Effector memory CD8-positive, alpha-beta T cell (primary cell): ENCODE results near the gene ATP5ME.

Experiments used
- ATAC-seq: fragments of 150-1000 bp; cut with Tn5 transposase; replicated peaks from 2 replicates; pipeline ENCODE4 v1.10.0; 2021; ENCODE audit warnings: mild to moderate bottlenecking, moderate library complexity
- DNase-seq, 3 experiments: peaks; one replicate each; pipeline ENCODE4 v3.0.0; 2021
- H3K27ac Mint-ChIP-seq, 2 donors: one replicate each; pipeline ENCODE4 v1.8.0; 2022; ENCODE audit warnings: mild to moderate bottlenecking in 2 of 2, mixed read lengths in 2 of 2, moderate library complexity in 2 of 2
- H3K27me3 Mint-ChIP-seq, 2 donors: one replicate each; pipeline ENCODE4 v1.8.0; 2022; ENCODE audit warnings: mixed read lengths in 2 of 2
- H3K36me3 Mint-ChIP-seq: one replicate; pipeline ENCODE4 v1.8.0; 2022; ENCODE audit warnings: mild to moderate bottlenecking, moderate library complexity, mixed read lengths; ENCODE audit not compliant: insufficient read depth
- H3K4me1 Mint-ChIP-seq, 2 donors: one replicate each; pipeline ENCODE4 v1.8.0; 2022; ENCODE audit warnings: low read depth in 2 of 2, mixed read lengths in 2 of 2
- H3K4me3 Mint-ChIP-seq, 2 donors: one replicate each; pipeline ENCODE4 v1.8.0; 2022; ENCODE audit warnings: mild to moderate bottlenecking in 2 of 2, mixed read lengths in 2 of 2, moderate library complexity in 2 of 2
- H3K9me3 Mint-ChIP-seq, 2 donors: one replicate each; pipeline ENCODE4 v1.8.0; 2022; ENCODE audit warnings: mixed read lengths in 2 of 2

ATP5ME gene

DNA sequence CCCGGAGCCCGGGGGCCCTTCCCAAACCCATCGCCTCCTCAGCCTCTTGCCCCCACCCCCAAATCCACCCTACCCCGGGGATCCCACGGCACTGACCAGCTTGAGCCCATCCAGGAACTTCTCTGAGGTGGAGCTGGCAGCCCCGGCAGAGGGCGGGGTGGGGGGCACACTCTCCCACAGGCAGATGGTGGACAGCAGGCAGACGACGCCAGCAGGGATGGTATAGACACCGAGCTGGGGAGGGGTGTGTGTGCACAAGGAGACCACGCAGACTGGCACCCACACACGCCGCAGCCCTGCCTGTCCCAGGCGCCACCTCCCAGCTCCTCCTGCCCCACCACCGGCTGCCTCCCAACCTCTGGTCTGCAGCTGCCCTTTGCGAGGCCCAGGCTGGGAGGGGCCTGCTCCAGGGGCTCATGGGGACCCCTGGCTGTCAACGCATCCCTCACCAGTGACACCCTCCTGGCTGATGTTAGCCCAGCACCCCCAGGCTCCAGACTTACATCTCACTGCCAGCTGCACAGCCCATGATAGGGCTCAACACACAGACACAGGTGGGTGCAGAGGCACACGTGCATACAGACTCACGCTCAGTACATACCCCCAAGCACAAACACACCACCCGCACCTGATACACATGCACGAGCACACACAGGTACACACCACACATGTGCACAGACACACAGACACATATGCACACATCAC lies 10.7 kb upstream of the ATP5ME start:
- no peak overlapping the region for H3K4me3 Mint-ChIP-seq
- no peak for DNase-seq
- H3K4me1 Mint-ChIP-seq, result peaks cover 14 to 22% of the 10 kb centered on the region in 2 donors
- no peak for ATAC-seq
- no peaks in the 10 kb centered on the region for H3K9me3 Mint-ChIP-seq
- H3K36me3 Mint-ChIP-seq, result peaks cover 8% of the 10 kb centered on the region
- peaks cover 0 to 19% of the 10 kb centered on the region in 2 donors for H3K27me3 Mint-ChIP-seq
- H3K27ac Mint-ChIP-seq, result peak overlapping the region in 1 of 2 donors; percentile 55

DNA sequence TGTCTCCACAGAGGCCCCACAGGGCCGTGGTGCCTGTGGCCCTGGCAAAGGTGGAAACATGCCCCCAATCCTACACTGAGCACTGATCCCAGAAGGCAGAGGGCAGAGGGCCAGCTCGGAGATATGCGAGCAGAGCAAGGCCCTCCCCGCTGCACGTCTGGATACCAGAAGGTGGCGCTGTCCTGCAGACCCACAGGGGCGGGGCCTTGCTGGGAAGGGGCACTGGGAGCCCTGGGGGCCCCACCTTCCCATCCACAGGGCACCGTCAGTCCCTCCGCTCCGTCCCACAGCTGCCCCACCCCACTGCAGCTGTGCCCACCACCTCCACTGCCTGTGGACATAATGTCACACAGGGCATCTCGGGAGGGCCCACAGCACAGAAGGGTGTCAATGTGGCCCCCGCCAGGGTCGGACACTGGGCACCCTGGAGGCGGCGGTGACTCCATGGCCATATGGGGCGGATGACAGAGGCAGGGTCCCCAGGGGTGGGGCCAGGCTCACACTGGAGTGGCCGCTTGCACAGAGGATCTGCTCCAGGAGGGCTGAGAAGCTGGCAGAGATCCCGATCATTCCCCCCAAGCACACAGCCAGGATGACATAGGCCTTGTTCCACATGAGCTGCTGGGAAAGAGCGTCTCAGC lies 10.0 kb upstream of the ATP5ME start:
- H3K9me3 Mint-ChIP-seq, result no peaks in the 10 kb centered on the region
- H3K4me3 Mint-ChIP-seq, result no peak overlapping the region
- peaks cover 14 to 22% of the 10 kb centered on the region in 2 donors for H3K4me1 Mint-ChIP-seq
- H3K27me3 Mint-ChIP-seq, result peaks cover 0 to 19% of the 10 kb centered on the region in 2 donors
- peak in 1 of 3 experiments; percentile 31 for DNase-seq
- no peak overlapping the region for H3K27ac Mint-ChIP-seq
- peak; percentile 14 for ATAC-seq
- peaks cover 8% of the 10 kb centered on the region for H3K36me3 Mint-ChIP-seq

DNA sequence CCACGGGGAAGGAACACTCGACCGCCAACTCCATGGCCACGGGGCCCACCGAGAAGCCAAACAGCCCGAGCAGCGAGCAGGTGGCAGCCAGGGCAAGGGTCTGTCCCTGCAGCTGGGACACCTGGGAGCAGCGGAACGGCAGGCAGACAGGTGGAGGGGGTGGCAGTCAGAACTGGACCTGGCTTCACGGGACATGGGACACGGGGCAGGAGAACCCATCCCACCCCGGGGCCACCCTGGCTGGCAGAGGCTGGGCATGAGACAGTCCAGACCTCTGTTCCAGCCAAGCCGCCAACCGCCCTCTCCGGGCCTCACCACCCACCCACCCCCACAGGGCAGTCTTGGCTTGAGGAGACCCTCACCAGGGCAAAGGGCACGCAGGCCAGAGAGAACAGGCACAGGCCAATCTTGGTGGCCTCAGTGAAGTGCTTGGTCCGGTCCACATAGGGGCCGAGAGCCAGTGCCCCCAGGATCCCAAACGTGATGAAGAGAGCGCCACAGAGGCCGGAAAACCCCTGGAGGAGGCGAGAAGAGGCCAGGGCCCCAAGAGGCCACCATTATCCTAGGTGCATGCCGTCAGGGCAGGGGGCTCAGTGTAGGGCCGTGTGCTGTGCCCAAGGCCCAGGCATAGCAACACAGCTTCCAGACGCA lies 9.3 kb upstream of the ATP5ME start:
- no peak for ATAC-seq
- Mint-ChIP-seq H3K36me3 (peaks cover 8% of the 10 kb centered on the region), H3K27ac (no peak overlapping the region), H3K4me3 (no peak overlapping the region), H3K4me1 (peaks cover 14 to 22% of the 10 kb centered on the region in 2 donors), H3K27me3 (peaks cover 0 to 19% of the 10 kb centered on the region in 2 donors), H3K9me3 (no peaks in the 10 kb centered on the region)
- DNase-seq, result no peak

DNA sequence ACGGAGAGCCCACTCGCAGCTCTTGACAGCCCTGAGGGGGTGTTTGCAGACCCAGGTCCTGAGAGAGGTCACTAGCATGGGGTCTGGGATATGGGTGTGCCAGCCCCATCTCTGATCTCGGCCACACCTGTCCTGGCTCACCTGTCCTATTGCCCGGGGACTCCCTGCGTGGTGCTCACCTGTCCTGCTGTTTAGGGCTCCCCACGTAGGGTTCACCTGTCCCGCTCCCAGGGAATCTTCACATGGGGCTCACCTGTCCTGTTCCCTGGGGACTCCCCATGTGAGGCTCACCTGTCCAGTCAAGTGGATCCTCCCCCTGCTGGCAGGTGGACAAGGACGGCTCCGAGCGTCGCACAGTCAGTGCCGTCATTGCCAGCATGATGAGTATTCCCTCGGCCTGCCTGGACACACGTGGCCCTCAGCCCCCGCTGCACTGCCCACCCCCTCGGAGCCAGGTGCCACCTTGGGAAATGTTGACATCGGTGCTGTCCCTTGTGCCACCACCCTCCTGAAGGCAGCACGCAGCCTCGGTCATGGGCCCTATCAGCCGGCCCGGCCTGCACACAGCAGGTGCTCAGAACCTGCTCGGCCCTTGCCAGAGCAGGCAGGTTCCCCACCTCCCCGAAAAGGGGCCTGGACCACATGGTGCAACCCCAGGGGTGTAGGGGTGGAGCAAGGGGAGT lies 8.6 kb upstream of the ATP5ME start:
- Mint-ChIP-seq H3K9me3 (no peaks in the 10 kb centered on the region), H3K36me3 (peaks cover 8% of the 10 kb centered on the region), H3K27me3 (peaks cover 0 to 14% of the 10 kb centered on the region in 2 donors), H3K4me3 (peak overlapping the region; percentile 35 to 41), H3K27ac (no peak overlapping the region), H3K4me1 (peaks cover 14 to 19% of the 10 kb centered on the region in 2 donors)
- no peak for DNase-seq
- ATAC-seq, result no peak

DNA sequence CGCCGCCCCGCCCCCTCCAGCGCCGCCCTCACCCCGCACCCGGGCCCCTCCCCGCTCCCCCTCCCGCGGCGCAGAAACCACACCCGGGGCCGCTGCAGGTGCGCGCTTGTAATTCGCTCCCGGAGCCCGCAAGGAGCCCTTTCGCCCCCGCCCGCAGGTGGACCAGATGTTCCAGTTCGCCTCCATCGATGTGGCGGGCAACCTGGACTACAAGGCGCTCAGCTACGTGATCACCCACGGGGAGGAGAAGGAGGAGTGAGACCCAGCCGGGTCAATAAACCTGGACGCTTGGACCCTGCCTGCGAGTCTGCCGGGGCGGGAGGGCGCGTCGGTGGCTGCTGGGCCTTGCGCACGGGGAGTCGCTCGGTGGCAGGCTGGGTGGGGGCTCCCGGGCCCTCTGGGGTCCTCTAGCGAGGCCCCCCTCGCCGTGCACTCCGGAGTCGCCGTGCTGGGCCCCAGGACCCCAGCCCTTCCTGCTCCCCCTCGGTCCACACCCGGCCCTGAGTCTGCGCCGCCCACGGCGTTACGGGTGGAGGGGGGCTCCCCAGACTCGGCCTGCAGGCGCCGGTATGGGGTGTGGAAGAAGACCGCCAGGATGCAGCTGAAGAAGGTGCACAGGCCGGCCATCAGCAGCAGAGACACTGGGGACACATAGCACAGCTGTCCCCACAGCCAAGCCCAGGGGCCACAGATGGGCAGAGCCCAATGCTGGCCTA lies 7.8 kb upstream of the ATP5ME start:
- peaks cover 14 to 18% of the 10 kb centered on the region in 2 donors for H3K4me1 Mint-ChIP-seq
- no peak overlapping the region for H3K27ac Mint-ChIP-seq
- peak overlapping the region; percentile 49 to 78 for H3K4me3 Mint-ChIP-seq
- peaks cover 0 to 10% of the 10 kb centered on the region in 2 donors for H3K27me3 Mint-ChIP-seq
- peaks cover 8% of the 10 kb centered on the region for H3K36me3 Mint-ChIP-seq
- DNase-seq (peak in 1 of 3 experiments; percentile 35), ATAC-seq (peak; percentile 9)
- H3K9me3 Mint-ChIP-seq, result no peaks in the 10 kb centered on the region

DNA sequence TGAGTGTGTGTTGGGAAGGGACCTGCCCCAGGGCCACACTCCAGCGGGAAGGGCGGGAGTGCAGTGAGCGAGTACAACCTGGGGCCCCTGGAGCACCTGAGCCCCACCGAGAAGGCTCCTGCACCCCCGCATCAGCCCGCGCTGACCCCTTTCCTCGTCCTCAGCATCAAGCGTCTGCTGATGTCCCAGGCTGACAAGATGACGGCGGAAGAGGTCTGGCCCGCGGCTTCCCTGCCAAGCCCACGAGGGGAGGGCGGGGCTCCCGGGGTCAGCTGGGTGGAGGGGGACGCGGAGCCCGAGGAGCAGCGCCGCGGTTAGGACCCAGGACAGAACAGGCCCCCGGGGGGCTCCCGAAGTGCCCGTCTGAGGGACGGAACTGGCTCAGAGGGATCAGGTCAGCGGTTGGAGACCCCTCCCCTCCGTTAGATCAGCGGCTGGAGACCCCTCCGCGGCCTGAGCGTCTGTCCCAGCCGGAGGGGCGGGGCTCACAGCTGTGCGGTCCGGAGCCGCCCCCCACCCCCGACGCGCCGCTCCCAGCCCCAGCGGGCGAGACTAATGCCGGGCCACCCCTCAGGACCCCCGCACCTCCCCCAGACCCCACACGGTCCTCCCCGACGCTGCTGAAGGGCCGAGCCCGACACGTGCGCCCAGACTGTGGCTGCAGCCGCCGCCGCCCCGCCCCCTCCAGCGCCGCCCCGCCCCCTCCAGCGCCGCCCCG lies 7.0 kb upstream of the ATP5ME start:
- peak; percentile 47 to 58 (median 56) for DNase-seq
- peak overlapping the region in 1 of 2 donors; percentile 84 for H3K27ac Mint-ChIP-seq

DNA sequence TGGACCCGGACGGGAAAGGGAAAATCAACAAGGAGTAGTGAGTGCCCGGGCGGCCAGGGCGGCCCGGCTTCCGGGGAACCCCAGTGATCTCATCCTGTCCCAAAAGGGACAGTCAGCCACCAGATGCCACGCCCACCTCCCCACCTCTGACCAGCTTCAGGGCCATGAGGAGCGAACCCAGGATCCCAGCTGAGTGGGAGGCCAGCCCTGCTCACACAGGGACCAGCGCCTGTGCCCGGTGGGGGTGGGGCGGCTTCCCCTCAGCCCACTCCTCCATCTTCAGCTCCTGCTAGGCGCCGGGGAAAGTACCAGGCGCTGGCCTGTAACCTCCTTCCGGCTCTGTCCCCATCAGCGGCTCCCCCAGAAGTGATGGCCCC lies 6.5 kb upstream of the ATP5ME start:
- peaks cover 11% of the 10 kb centered on the region for H3K36me3 Mint-ChIP-seq

More for the DNA sequence above, 7.0 kb upstream of the ATP5ME start:
- ATAC-seq, result peak; percentile 77
- Mint-ChIP-seq H3K4me3 (peak overlapping the region; percentile 72 to 78), H3K36me3 (peaks cover 8% of the 10 kb centered on the region), H3K9me3 (no peaks in the 10 kb centered on the region), H3K4me1 (peaks cover 14 to 20% of the 10 kb centered on the region in 2 donors), H3K27me3 (peaks cover 0 to 10% of the 10 kb centered on the region in 2 donors)

DNA sequence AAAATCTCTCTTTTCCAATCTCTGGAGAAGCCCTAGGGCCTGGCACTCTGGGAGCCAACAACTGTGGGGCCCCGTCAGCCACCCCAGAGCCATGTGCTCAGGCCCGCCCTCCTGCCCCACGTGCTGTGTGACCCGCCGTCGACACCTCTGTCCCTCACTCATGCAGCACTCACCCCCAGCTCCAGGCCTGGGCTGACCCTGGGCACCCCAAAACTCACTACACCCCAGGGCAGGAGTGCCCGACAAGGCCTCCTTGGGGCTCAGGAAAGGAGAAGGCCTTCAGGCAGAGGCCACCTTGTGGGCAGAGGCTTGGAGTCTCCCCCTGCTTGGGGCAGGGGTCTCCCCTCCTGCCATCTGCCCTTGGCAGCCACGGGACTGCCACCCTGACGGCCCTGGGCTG lies 6.0 kb upstream of the ATP5ME start:
- ATAC-seq (no peak), DNase-seq (no peak)
- peaks cover 18 to 22% of the 10 kb centered on the region in 2 donors for H3K4me1 Mint-ChIP-seq
- H3K27me3 Mint-ChIP-seq, result peaks cover 0 to 4% of the 10 kb centered on the region in 2 donors
- H3K4me3 Mint-ChIP-seq, result peak overlapping the region; percentile 72 to 78
- peaks cover 16% of the 10 kb centered on the region for H3K36me3 Mint-ChIP-seq
- H3K27ac Mint-ChIP-seq, result peak overlapping the region in 1 of 2 donors; percentile 84
- H3K9me3 Mint-ChIP-seq, result no peaks in the 10 kb centered on the region

More for the DNA sequence above, 6.5 kb upstream of the ATP5ME start:
- peaks cover 0 to 9% of the 10 kb centered on the region in 2 donors for H3K27me3 Mint-ChIP-seq
- ATAC-seq, result peak; percentile 57
- no peak for DNase-seq
- peak overlapping the region; percentile 72 to 78 for H3K4me3 Mint-ChIP-seq
- peaks cover 14 to 20% of the 10 kb centered on the region in 2 donors for H3K4me1 Mint-ChIP-seq
- H3K27ac Mint-ChIP-seq, result peak overlapping the region in 1 of 2 donors; percentile 84
- H3K9me3 Mint-ChIP-seq, result no peaks in the 10 kb centered on the region

DNA sequence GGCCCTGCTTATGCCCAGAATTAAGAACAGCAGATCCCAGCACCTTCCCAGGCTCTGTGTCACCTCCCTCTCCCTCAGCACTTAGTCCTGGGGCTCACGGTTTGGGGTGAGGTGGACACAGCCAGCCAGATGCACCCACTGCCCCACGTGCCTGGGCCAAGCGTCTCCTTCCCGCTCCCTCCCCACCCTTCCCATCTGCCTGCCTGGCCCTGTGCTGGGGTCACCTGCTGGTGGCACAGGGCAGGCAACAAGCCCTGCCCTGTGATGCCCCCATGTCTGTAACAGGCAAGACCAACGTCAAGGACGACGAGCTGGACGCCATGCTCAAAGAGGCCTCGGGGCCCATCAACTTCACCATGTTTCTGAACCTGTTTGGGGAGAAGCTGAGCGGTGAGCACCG lies 5.6 kb upstream of the ATP5ME start:
- no peak for DNase-seq
- H3K27me3 Mint-ChIP-seq, result no peaks in the 10 kb centered on the region
- peak overlapping the region in 1 of 2 donors; percentile 84 for H3K27ac Mint-ChIP-seq
- H3K9me3 Mint-ChIP-seq, result no peaks in the 10 kb centered on the region
- H3K36me3 Mint-ChIP-seq, result peaks cover 20% of the 10 kb centered on the region
- peaks cover 18 to 20% of the 10 kb centered on the region in 2 donors for H3K4me1 Mint-ChIP-seq
- ATAC-seq, result no peak
- H3K4me3 Mint-ChIP-seq, result peak overlapping the region; percentile 72 to 78

DNA sequence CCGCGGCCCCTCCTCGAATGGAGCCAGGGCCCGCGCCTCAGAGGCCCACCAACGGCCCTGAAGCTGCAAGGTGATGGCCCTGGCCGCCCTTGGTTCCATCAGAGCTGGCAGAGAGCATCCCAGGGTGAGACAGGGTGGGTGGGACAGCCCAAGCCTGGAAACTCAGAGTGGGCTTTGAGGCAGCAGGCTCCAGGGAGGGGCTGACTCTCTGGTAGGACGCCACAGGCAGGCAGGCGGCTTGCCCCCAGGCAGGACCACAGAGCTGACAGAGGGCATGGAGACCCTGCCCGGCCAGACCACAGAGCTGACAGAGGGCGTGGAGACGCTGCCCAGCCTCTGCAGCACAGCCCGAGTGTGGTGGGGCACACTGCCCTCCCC lies 5.0 kb upstream of the ATP5ME start:
- no peaks in the 10 kb centered on the region for H3K27me3 Mint-ChIP-seq
- no peak for DNase-seq
- H3K9me3 Mint-ChIP-seq, result no peaks in the 10 kb centered on the region
- peaks cover 18 to 20% of the 10 kb centered on the region in 2 donors for H3K4me1 Mint-ChIP-seq
- H3K4me3 Mint-ChIP-seq, result peak overlapping the region in 1 of 2 donors; percentile 43
- peak overlapping the region in 1 of 2 donors; percentile 29 for H3K27ac Mint-ChIP-seq
- peaks cover 26% of the 10 kb centered on the region for H3K36me3 Mint-ChIP-seq
- no peak for ATAC-seq

DNA sequence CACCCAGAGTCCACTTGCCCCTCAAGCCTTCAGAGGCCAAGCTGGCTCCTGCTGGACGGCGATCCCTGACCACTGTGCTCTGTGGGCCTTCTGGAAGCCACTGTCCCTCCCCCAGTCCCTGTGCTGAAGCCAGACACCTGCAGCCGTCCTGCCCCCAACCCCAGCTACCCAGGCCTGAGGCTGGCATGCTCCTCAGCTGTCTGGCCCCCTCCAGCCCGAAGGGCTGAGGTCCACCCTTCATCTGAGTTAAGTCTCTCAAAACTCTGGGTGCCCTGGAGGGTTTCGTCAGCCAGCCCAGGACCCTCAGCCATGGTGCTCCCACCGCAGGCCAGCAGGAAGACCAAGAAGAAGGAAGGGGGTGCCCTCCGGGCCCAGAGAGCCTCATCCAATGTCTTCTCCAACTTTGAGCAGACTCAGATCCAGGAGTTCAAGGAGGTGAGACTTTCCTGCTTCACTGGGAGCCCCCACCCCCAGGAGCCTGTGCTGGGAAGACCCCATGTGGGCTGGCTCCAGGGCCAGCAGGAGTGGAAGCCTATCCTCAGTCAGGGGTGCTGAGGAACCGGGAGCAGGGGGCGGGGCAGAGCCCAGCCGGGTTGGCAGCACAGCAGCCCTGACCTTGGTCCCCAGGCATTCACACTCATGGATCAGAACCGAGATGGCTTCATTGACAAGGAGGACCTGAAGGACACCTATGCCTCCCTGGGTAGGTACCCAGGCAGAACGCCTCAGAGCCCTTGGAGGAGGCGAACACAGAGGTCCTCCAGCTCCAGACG lies 4.4 kb upstream of the ATP5ME start:
- no peaks in the 10 kb centered on the region for H3K27me3 Mint-ChIP-seq
- H3K9me3 Mint-ChIP-seq, result no peaks in the 10 kb centered on the region
- H3K4me3 Mint-ChIP-seq, result peak overlapping the region in 1 of 2 donors; percentile 43
- H3K4me1 Mint-ChIP-seq, result peaks cover 16 to 20% of the 10 kb centered on the region in 2 donors
- H3K36me3 Mint-ChIP-seq, result peaks cover 31% of the 10 kb centered on the region
- DNase-seq (no peak), ATAC-seq (no peak)
- peak overlapping the region in 1 of 2 donors; percentile 29 for H3K27ac Mint-ChIP-seq
